Right lobe of liver (tissue), 6 donors: ENCODE data around the gene ABLIM3. TPM values are rescaled to one million over a fixed set of nuclear protein-coding genes. Genes with fewer than 3 reads are reported as not detected.

Experiments used
- ATAC-seq, 4 donors: fragments of 200-7000 bp; cut with Tn5 transposase; one replicate each; pipeline ENCODE4 v1.9.1; 2020; ENCODE audit warnings: mild to moderate bottlenecking in 4 of 4, moderate library complexity in 4 of 4
- DNase-seq, 3 donors: peaks; one replicate each; pipeline ENCODE4 v3.0.0-alpha.2; 2020
- H3K27ac ChIP-seq, 3 donors: fragments of 200-600 bp; one replicate each; pipeline ENCODE4 v1.8.0; 2022
- H3K27me3 ChIP-seq, 2 donors: fragments of 200-600 bp; one replicate each; pipeline ENCODE4 v1.8.0; 2022
- H3K36me3 ChIP-seq, 4 donors: fragments of 200-600 bp; sonication (generic) in 1 of 4; one replicate each; pipeline versions ENCODE4 v1.5.1 to v1.8.0; 2017 to 2022; ENCODE audit warnings: control low read depth in 1 of 4
- H3K4me1 ChIP-seq, 4 donors: fragments of 200-600 bp; sonication (generic) in 1 of 4; one replicate each; pipeline versions ENCODE4 v1.5.1 to v1.8.0; 2017 to 2022; ENCODE audit warnings: control low read depth in 1 of 4
- H3K4me3 ChIP-seq, 3 donors: fragments of 200-600 bp; one replicate each; pipeline ENCODE4 v1.8.0; 2022
- H3K9me3 ChIP-seq, 4 donors: fragments of 200-600 bp; sonication (generic) in 1 of 4; one replicate each; pipeline versions ENCODE4 v1.5.1 to v1.8.0; 2017 to 2022; ENCODE audit warnings: control low read depth in 1 of 4
- POLR2A ChIP-seq: fragments of 450-650 bp; IDR thresholded peaks from one replicate; pipeline ENCODE4 v1.6.1; 2017; ENCODE audit warnings: antibody characterized with exemption, mild to moderate bottlenecking
- whole genome bisulfite sequencing: methylation state at CpG from one replicate; pipeline ENCODE4 v1.1.6; 2018; ENCODE audit warnings: low coverage, low lambda C conversion rate; ENCODE audit not compliant: insufficient coverage; ENCODE audit errors: missing lambda C conversion rate; 5-methylcytosine and 5-hydroxymethylcytosine counted together
- intact Hi-C, 2 donors: fragments of 100-400 bp; cut with DNase I; formaldehyde crosslinking; loops; one replicate each; pipeline versions ENCODE4 v1.11.2 to v1.14.1; 2022
- total RNA-seq, 6 experiments: library from RNA; depleted of rRNA in 2 of 6; stranded (reverse); fragments of >200 nt in 2 of 6; fragmentation: NEBNext Ultra II Directional in 3 of 6; extraction: Animal tissue kit (Norgen Biotek cat#: 25700) in 3 of 6; gene quantifications; one replicate each; pipeline versions ENCODE4 v1.1.0 to v1.2.4, GENCODE V29; 2016 to 2023
- TF ChIP-seq, protein P1 (sequence below), 4 donors: fragments of 200-600 bp in 3 of 4; fragments of 450-650 bp in 1 of 4; IDR thresholded peaks; one replicate each; pipeline versions ENCODE4 v1.5.1 to v1.8.0; 2016 to 2022; ENCODE audit warnings: antibody characterized with exemption in 4 of 4, mild to moderate bottlenecking in 2 of 4
- donor health status: DM: no; HTN: yes; CAD: no.
- donor health status: DM: no; HTN: no; CAD: no.
- donor health status: DM: no; HTN: no; CAD: no.
- donor health status: DM: no; HTN: yes; CAD: no.
- donor health status: DM: no; HTN: yes; CAD: no.

The ABLIM3 gene
- total RNA-seq, 6 experiments from 2014 or later, result 85.8 to 180 (median 125) TPM

GRCh38 chr5:149221731-149222342 is 80.5 kb downstream of the ABLIM3 start:
- Histone ChIP-seq H3K9me3 (no peaks in the 10 kb centered on the region), H3K4me1 (peaks cover 0 to 26% (median 11%) of the 10 kb centered on the region in 4 donors), H3K27ac (peak overlapping the region in 2 of 3 donors; percentile 37 to 68), H3K36me3 (peaks cover 4 to 44% (median 19%) of the 10 kb centered on the region in 4 donors), H3K27me3 (no peaks in the 10 kb centered on the region), H3K4me3 (no peak overlapping the region)
- TF ChIP-seq POLR2A, result no peak
- TF ChIP-seq, protein P1, sequence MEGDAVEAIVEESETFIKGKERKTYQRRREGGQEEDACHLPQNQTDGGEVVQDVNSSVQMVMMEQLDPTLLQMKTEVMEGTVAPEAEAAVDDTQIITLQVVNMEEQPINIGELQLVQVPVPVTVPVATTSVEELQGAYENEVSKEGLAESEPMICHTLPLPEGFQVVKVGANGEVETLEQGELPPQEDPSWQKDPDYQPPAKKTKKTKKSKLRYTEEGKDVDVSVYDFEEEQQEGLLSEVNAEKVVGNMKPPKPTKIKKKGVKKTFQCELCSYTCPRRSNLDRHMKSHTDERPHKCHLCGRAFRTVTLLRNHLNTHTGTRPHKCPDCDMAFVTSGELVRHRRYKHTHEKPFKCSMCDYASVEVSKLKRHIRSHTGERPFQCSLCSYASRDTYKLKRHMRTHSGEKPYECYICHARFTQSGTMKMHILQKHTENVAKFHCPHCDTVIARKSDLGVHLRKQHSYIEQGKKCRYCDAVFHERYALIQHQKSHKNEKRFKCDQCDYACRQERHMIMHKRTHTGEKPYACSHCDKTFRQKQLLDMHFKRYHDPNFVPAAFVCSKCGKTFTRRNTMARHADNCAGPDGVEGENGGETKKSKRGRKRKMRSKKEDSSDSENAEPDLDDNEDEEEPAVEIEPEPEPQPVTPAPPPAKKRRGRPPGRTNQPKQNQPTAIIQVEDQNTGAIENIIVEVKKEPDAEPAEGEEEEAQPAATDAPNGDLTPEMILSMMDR (IDR thresholded peaks at IDR 0.05), result no peak
- no peak for DNase-seq
- 57% methylated on average over 4 of the region's 4 CpGs for WGBS
- ATAC-seq, result no peak
- intact Hi-C loops, result no loop called here

DNA sequence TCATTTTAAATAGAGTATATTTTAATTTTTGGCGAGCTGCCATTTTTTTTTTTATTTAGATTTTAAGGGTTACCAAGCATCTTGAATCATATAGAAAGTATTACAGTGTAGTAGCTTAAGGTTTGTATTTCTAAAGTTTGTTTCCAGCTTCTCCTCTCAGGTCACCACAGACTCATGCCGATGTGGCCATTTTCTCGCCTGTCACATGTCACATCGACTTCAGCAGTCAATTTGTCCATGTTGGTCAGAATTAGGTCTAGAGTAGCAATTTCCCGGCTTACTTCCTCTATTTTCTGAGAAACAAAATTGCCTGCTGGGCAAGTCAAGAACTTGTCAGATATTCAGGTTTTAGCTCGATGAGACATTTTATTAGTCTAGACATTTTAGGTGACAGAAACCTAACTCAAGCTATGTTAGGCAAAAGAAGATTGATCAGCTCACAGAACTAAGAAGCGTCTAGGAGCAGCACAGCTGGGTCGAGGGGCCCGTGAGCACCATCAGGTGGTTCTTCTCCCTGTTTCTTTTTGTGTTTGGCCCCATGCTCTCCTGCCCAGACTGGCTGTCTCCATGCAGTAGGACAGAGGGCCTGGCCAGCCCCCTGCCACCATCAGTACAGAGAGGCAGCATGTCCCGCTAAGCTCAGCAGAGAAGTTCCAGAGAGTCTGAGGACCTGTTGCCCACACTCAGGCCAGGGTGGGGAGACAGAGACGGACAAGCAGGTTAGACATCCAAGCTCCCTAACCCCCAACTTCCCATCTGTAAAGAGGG is 82.0 kb downstream of the ABLIM3 start:
- H3K4me1 ChIP-seq, result peaks cover 0 to 31% (median 11%) of the 10 kb centered on the region in 4 donors
- DNase-seq (no peak), ATAC-seq (no peak)
- no peak overlapping the region for H3K27ac ChIP-seq
- intact Hi-C loops, result no loop called here
- no peak for TF ChIP-seq POLR2A
- TF ChIP-seq, protein P1 (IDR thresholded peaks at IDR 0.05), result no peak
- WGBS, result 63% methylated on average over 7 of the region's 11 CpGs
- no peaks in the 10 kb centered on the region for H3K9me3 ChIP-seq
- H3K36me3 ChIP-seq, result peaks cover 0 to 31% (median 11%) of the 10 kb centered on the region in 4 donors
- no peaks in the 10 kb centered on the region for H3K27me3 ChIP-seq
- H3K4me3 ChIP-seq, result no peak overlapping the region

- no peaks in the 10 kb centered on the region for H3K9me3 ChIP-seq
- peaks cover 0 to 31% (median 10%) of the 10 kb centered on the region in 4 donors for H3K36me3 ChIP-seq
- no peak overlapping the region for H3K4me3 ChIP-seq
- DNase-seq (no peak), ATAC-seq (no peak)
- no peaks in the 10 kb centered on the region for H3K27me3 ChIP-seq
- TF ChIP-seq POLR2A, result no peak
- TF ChIP-seq, protein P1 (IDR thresholded peaks at IDR 0.05), result no peak
- WGBS, result 82% methylated on average over 5 of the region's 5 CpGs
- intact Hi-C loops, result no loop called here
- H3K27ac ChIP-seq, result no peak overlapping the region
- H3K4me1 ChIP-seq, result peaks cover 0 to 30% (median 11%) of the 10 kb centered on the region in 4 donors
These were observed 83.0 kb downstream of the ABLIM3 start for GRCh38 chr5:149224282-149224681.

DNA sequence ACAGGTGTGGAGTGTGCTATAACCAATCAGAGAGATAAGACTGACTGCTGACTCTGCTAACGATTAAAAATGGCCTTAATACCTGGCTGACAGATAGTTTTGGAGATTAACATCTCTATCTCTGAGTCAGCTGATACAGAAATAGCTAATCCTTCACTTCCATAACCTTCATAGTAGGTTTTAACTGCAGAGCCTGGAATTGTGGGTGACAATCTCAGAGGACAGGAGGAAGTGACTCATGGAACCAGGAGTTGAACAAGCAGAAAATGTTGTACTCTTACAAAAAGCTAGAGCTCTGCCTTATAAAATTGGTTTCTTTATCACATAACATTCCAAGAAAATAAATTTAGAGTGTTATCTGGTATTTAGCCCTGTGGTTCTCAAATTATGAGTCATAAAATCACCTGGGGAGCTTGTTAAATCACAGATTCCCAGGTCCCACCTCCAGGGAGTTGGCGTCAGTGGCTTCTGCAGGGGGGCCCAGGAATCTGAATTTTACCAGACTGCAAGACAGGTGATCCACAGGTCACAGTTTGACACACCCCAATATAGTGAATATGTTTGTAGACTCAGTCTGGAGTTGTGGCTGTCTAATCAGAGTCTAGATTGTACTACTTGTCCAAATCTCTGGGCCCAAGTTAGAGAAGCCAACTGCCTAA is 86.0 kb downstream of the ABLIM3 start:
- peaks cover 0 to 4% (median 0%) of the 10 kb centered on the region in 4 donors for H3K4me1 ChIP-seq
- WGBS, result 70% methylated on average over 2 of the region's 2 CpGs
- no peak for TF ChIP-seq POLR2A
- TF ChIP-seq, protein P1 (IDR thresholded peaks at IDR 0.05), result no peak
- intact Hi-C loops, result no loop called here
- H3K9me3 ChIP-seq, result no peaks in the 10 kb centered on the region
- H3K4me3 ChIP-seq, result no peak overlapping the region
- ATAC-seq, result peak; percentile 8 to 49 (median 12)
- peak overlapping the region in 1 of 3 donors; percentile 37 for H3K27ac ChIP-seq
- no peaks in the 10 kb centered on the region for H3K27me3 ChIP-seq
- DNase-seq, result no peak
- H3K36me3 ChIP-seq, result peaks cover 0 to 41% (median 18%) of the 10 kb centered on the region in 4 donors
